NCI-H187 treated with DMSO at 0.1 percent for 48 hours (cell line): ENCODE data around the gene TTLL10.

Experiments
- DNase-seq: peaks from one replicate; lab custom pipeline; 2025; lab: John Stamatoyannopoulos, UW

The TTLL10 gene

GRCh38 chr1:1206966-1207531 lies 33.4 kb downstream of the TTLL10 start:
- DNase-seq, result no peak

- DNase-seq, result no peak
These were observed 33.9 kb downstream of the TTLL10 start for GRCh38 chr1:1207571-1207892.

GRCh38 chr1:1208713-1209433 lies 35.2 kb downstream of the TTLL10 start:
- no peak for DNase-seq

GRCh38 chr1:1210726-1211540 lies 37.3 kb downstream of the TTLL10 start:
- no peak for DNase-seq

- no peak for DNase-seq
These were observed 38.1 kb downstream of the TTLL10 start for GRCh38 chr1:1211541-1212441.

GRCh38 chr1:1212780-1213344 lies 39.2 kb downstream of the TTLL10 start:
- no peak for DNase-seq

GRCh38 chr1:1213345-1214265 lies 39.9 kb downstream of the TTLL10 start, which contains the start of gene TNFRSF4:
Gene TNFRSF4 (minus strand): TSS chr1:1214153. CDS start chr1:1214127, 26 bp downstream.
- DNase-seq, result no peak

- DNase-seq, result no peak
These were observed 41.5 kb downstream of the TTLL10 start for GRCh38 chr1:1215080-1215676.

- DNase-seq, result no peak
These were observed 42.4 kb downstream of the TTLL10 start for GRCh38 chr1:1215881-1216605.

GRCh38 chr1:1216770-1217620 lies 43.3 kb downstream of the TTLL10 start:
- DNase-seq, result no peak

GRCh38 chr1:1217621-1218523 lies 44.2 kb downstream of the TTLL10 start:
- no peak for DNase-seq

GRCh38 chr1:1218524-1219200 lies 45.0 kb downstream of the TTLL10 start:
- DNase-seq, result no peak

GRCh38 chr1:1219341-1219740 lies 45.7 kb downstream of the TTLL10 start:
- no peak for DNase-seq

GRCh38 chr1:1220197-1220596 lies 46.5 kb downstream of the TTLL10 start:
- no peak for DNase-seq

GRCh38 chr1:1221887-1222574 lies 48.4 kb downstream of the TTLL10 start:
- DNase-seq, result no peak

GRCh38 chr1:1222575-1223225 lies 49.0 kb downstream of the TTLL10 start:
- no peak for DNase-seq
